WTC11 (cell line): ENCODE results near the gene FYN. TPM values are rescaled to one million over a fixed set of nuclear protein-coding genes. Genes with fewer than 3 reads are reported as not detected.

ENCODE experiments used
- ATAC-seq: fragments of 200-7000 bp; cut with Tn5 transposase; 2 replicates; pipeline ENCODE4 v1.10.0; 2021; ENCODE audit warnings: mild to moderate bottlenecking, moderate library complexity
- CTCF ChIA-PET: fragments of 300-600 bp; sonication (Branson Sonifier 250); formaldehyde crosslinking; loops from one replicate; lab custom pipeline; 2021; ENCODE audit warnings: antibody characterized with exemption; lab: Charles Lee
- POLR2A ChIA-PET: fragments of 350-600 bp; sonication (Branson Sonifier 250); formaldehyde crosslinking; loops from one replicate; lab custom pipeline; 2021; ENCODE audit warnings: antibody characterized with exemption; lab: Charles Lee
- DNase-seq: peaks from one replicate; pipeline ENCODE4 v3.0.0; 2021; ENCODE audit warnings: low spot score
- H3K27ac Mint-ChIP-seq: 2 replicates; pipeline ENCODE4 v1.8.0; 2021; ENCODE audit warnings: mixed read lengths
- H3K27me3 Mint-ChIP-seq: 2 replicates; pipeline ENCODE4 v1.8.0; 2021; ENCODE audit warnings: low read depth, mild to moderate bottlenecking, moderate library complexity, mixed read lengths
- H3K36me3 Mint-ChIP-seq: 2 replicates; pipeline ENCODE4 v1.8.0; 2021; ENCODE audit warnings: mixed read lengths
- H3K4me1 Mint-ChIP-seq: 2 replicates; pipeline ENCODE4 v1.8.0; 2022; ENCODE audit warnings: mixed read lengths
- H3K4me3 Mint-ChIP-seq: 2 replicates; pipeline ENCODE4 v1.8.0; 2021; ENCODE audit warnings: mild to moderate bottlenecking, moderate library complexity, mixed read lengths
- H3K9me3 Mint-ChIP-seq: 2 replicates; pipeline ENCODE4 v1.8.0; 2021; ENCODE audit warnings: mixed read lengths
- CREB1 ChIP-seq: sonication (generic); formaldehyde crosslinking; IDR thresholded peaks from 2 replicates; pipeline ENCODE4 v1.8.0; 2023; ENCODE audit warnings: mild to moderate bottlenecking, missing genetic modification reagents
- CREM ChIP-seq: sonication (generic); formaldehyde crosslinking; IDR thresholded peaks from 2 replicates; pipeline ENCODE4 v1.8.1; 2022; ENCODE audit warnings: mild to moderate bottlenecking, missing genetic modification reagents, moderate library complexity
- EMX1 ChIP-seq: fragments of 250-450 bp; sonication (Bioruptor Pico); IDR thresholded peaks from 2 replicates; pipeline ENCODE4 v1.8.0; 2021; ENCODE audit warnings: mild to moderate bottlenecking
- FOXP4 ChIP-seq: sonication (generic); formaldehyde crosslinking; IDR thresholded peaks from 2 replicates; pipeline ENCODE4 v1.8.0; 2022; ENCODE audit warnings: mild to moderate bottlenecking, missing genetic modification reagents
- NFATC4 ChIP-seq: fragments of 250-450 bp; sonication (Bioruptor Pico); IDR thresholded peaks from 2 replicates; pipeline ENCODE4 v1.9.0; 2021; ENCODE audit warnings: mild to moderate bottlenecking
- PRRX2 ChIP-seq: fragments of 250-450 bp; sonication (Bioruptor Pico); IDR thresholded peaks from 2 replicates; pipeline ENCODE4 v1.8.0; 2021; ENCODE audit warnings: mild to moderate bottlenecking
- SMAD3 ChIP-seq: sonication (generic); formaldehyde crosslinking; IDR thresholded peaks from 2 replicates; pipeline ENCODE4 v1.8.0; 2022; ENCODE audit warnings: missing genetic modification reagents, mild to moderate bottlenecking, borderline replicate concordance
- STAT6 ChIP-seq: sonication (generic); formaldehyde crosslinking; conservative IDR thresholded peaks from 2 replicates; pipeline ENCODE4 v1.8.1; 2023; ENCODE audit warnings: mild to moderate bottlenecking, low read depth, missing genetic modification reagents, moderate library complexity
- TCF7 ChIP-seq: sonication (generic); formaldehyde crosslinking; IDR thresholded peaks from 2 replicates; pipeline ENCODE4 v1.8.0; 2022; ENCODE audit warnings: mild to moderate bottlenecking, low read depth, missing genetic modification reagents, moderate library complexity
- TP53 ChIP-seq: sonication (generic); formaldehyde crosslinking; IDR thresholded peaks from 2 replicates; pipeline ENCODE4 v1.8.1; 2023; ENCODE audit warnings: mild to moderate bottlenecking, missing genetic modification reagents
- USF1 ChIP-seq: sonication (generic); formaldehyde crosslinking; IDR thresholded peaks from 2 replicates; pipeline ENCODE4 v1.8.0; 2022; ENCODE audit warnings: mild to moderate bottlenecking, missing genetic modification reagents
- ZNF317 ChIP-seq: sonication (generic); formaldehyde crosslinking; IDR thresholded peaks from 2 replicates; pipeline ENCODE4 v1.8.1; 2023; ENCODE audit warnings: low read depth, mild to moderate bottlenecking, moderate library complexity, missing genetic modification reagents, borderline replicate concordance
- ZSCAN18 ChIP-seq: fragments of 250-450 bp; sonication (Bioruptor Pico); IDR thresholded peaks from 2 replicates; pipeline ENCODE4 v2.1.2; 2022; ENCODE audit warnings: mild to moderate bottlenecking, moderate library complexity
- total RNA-seq: library from RNA; stranded (reverse); gene quantifications from 3 replicates; pipeline ENCODE4 v1.2.3, GENCODE V29; 2021
- TF ChIP-seq, protein P1 (sequence below): sonication (generic); formaldehyde crosslinking; IDR thresholded peaks from 2 replicates; pipeline ENCODE4 v1.8.1; 2023; ENCODE audit warnings: mild to moderate bottlenecking, missing genetic modification reagents, borderline replicate concordance

Gene FYN
- total RNA-seq, 1 experiment from 2014 or later, result 63.9 TPM

DNA sequence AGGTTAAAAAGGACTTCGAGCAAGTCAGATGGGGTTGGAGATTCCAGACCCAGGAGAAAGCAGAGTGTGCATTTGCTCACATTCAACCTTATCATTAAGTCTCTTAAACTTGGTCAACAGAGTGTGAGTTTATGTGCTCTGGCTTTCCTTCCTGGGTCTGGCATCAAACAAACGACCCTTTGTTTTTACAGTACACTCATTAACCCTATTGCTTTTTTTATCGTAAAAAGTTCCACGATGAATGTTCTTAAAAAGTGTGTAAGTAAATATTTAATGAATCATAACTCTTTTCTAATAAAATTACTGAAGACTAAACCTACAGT lies 2.5 kb downstream of the FYN start (continued):
- TF ChIP-seq FOXP4 (CRISPR knock-in tag) (no peak), TCF7 (CRISPR knock-in tag) (no peak), CREB1 (no peak), STAT6 (CRISPR knock-in tag) (no peak)
- TF ChIP-seq, all 79 proteins: peak for 0

DNA sequence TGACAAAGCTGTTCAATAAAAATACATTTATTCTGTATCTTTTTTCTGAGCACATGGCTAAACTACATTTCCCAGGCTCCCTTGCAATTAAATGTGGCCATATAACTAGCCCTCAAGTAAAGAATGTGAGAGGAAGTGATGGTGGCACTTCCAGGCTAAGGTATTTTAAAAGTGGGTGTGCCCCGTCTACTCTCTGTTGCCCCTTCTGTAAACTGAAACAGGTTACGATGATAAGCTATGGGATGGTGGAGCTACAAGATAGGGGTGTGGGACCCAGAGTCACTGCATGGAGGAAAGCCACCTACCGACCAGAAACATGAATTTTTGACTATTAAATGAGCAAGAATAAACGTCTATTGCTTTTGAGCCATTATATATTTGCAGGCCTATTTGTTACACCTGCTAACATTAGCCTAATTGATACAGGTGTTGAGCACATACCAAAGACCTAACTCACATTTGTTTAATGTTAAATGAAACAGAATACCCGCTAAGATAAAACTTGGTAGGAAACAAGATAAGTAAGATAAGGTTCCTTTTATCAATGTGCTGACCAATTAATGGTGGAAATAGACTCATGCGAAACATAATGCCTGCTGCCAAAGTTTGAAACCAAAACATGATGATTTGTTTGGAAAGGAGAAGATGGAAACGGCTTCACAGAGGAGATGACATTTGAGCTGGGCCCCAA lies 3.1 kb downstream of the FYN start:
- H3K27me3 Mint-ChIP-seq, result peaks cover 12% of the 10 kb centered on the region
- no peaks in the 10 kb centered on the region for H3K9me3 Mint-ChIP-seq
- ATAC-seq (no peak), DNase-seq (no peak)
- no peak overlapping the region for H3K27ac Mint-ChIP-seq
- H3K36me3 Mint-ChIP-seq, result no peaks in the 10 kb centered on the region
- ChIA-PET CTCF (interaction anchor here (1.5 kb wide), 1 partner anchor 16 kb away, joined by 3 read pairs; no protein-coding TSS in a partner anchor), POLR2A (no interaction called here)
- TF ChIP-seq EMX1 (no peak), CREM (CRISPR knock-in tag) (no peak), NFATC4 (no peak), SMAD3 (CRISPR knock-in tag) (no peak), TP53 (CRISPR knock-in tag) (no peak)
- peak overlapping the region; percentile 24; the same call in 1 of the 2 replicates for H3K4me3 Mint-ChIP-seq
- peaks cover 64% of the 10 kb centered on the region for H3K4me1 Mint-ChIP-seq

GRCh38 chr6:111866857-111867256 lies 6.4 kb downstream of the FYN start:
- ATAC-seq, result no peak
- no peaks in the 10 kb centered on the region for H3K36me3 Mint-ChIP-seq
- ChIA-PET CTCF (interaction anchor here (0.6 to 2.3 kb wide), 2 partner anchors 22 to 91 kb away, joined by 5 read pairs; no protein-coding TSS in a partner anchor), POLR2A (interaction anchor here (1.1 kb wide), 1 partner anchor 37 kb away, joined by 3 read pairs; no protein-coding TSS in a partner anchor)
- TF ChIP-seq PRRX2 (CRISPR knock-in tag) (no peak), USF1 (CRISPR knock-in tag) (no peak), ZSCAN18 (CRISPR knock-in tag) (no peak), ZNF317 (CRISPR knock-in tag) (no peak)
- TF ChIP-seq, protein P1, sequence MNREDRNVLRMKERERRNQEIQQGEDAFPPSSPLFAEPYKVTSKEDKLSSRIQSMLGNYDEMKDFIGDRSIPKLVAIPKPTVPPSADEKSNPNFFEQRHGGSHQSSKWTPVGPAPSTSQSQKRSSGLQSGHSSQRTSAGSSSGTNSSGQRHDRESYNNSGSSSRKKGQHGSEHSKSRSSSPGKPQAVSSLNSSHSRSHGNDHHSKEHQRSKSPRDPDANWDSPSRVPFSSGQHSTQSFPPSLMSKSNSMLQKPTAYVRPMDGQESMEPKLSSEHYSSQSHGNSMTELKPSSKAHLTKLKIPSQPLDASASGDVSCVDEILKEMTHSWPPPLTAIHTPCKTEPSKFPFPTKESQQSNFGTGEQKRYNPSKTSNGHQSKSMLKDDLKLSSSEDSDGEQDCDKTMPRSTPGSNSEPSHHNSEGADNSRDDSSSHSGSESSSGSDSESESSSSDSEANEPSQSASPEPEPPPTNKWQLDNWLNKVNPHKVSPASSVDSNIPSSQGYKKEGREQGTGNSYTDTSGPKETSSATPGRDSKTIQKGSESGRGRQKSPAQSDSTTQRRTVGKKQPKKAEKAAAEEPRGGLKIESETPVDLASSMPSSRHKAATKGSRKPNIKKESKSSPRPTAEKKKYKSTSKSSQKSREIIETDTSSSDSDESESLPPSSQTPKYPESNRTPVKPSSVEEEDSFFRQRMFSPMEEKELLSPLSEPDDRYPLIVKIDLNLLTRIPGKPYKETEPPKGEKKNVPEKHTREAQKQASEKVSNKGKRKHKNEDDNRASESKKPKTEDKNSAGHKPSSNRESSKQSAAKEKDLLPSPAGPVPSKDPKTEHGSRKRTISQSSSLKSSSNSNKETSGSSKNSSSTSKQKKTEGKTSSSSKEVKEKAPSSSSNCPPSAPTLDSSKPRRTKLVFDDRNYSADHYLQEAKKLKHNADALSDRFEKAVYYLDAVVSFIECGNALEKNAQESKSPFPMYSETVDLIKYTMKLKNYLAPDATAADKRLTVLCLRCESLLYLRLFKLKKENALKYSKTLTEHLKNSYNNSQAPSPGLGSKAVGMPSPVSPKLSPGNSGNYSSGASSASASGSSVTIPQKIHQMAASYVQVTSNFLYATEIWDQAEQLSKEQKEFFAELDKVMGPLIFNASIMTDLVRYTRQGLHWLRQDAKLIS (CRISPR knock-in tag), result no peak
- peaks cover 81% of the 10 kb centered on the region for H3K4me1 Mint-ChIP-seq
- peak overlapping the region; percentile 43; the same call in 1 of the 2 replicates for H3K27ac Mint-ChIP-seq
- H3K4me3 Mint-ChIP-seq, result no peak overlapping the region
- no peaks in the 10 kb centered on the region for H3K9me3 Mint-ChIP-seq
- no peak for DNase-seq
- no peaks in the 10 kb centered on the region for H3K27me3 Mint-ChIP-seq
